GM13976 (cell line): ENCODE measurements around the gene CFAP157.

Experiments used
- DNase-seq: peaks from one replicate; pipeline ENCODE4 v3.0.0; 2012; ENCODE audit warnings: low spot score
- CTCF ChIP-seq: IDR thresholded peaks from 2 replicates; pipeline ENCODE4 v1.5.1; 2012; ENCODE audit warnings: borderline replicate concordance, mild to moderate bottlenecking; ENCODE audit not compliant: insufficient read depth; ENCODE audit errors: extremely low read depth, missing control alignments, control extremely low read depth
- in situ Hi-C: fragments of 300-500 bp; cut with MboI; formaldehyde crosslinking; loops from one replicate; pipeline ENCODE4 v1.12.0; 2022; ENCODE audit warnings: low sequenced_read_pairs, mixed read lengths, inconsistent platforms; ENCODE audit not compliant: unreplicated experiment

Gene CFAP157

GRCh38 chr9:127717766-127718165, 11.0 kb downstream of the CFAP157 start:
- in situ Hi-C loops, result no loop called here
- no peak for TF ChIP-seq CTCF
- DNase-seq, result no peak

- DNase-seq, result no peak
- TF ChIP-seq CTCF, result no peak
- in situ Hi-C loops, result no loop called here
Observed at GRCh38 chr9:127720031-127720864, 13.5 kb downstream of the CFAP157 start.

GRCh38 chr9:127720865-127721227, 14.1 kb downstream of the CFAP157 start:
- TF ChIP-seq CTCF, result no peak
- DNase-seq, result no peak
- in situ Hi-C loops, result no loop called here

- in situ Hi-C loops, result no loop called here
- no peak for TF ChIP-seq CTCF
- no peak for DNase-seq
Observed at GRCh38 chr9:127721391-127721821, 14.6 kb downstream of the CFAP157 start.

GRCh38 chr9:127722055-127722745, 15.4 kb downstream of the CFAP157 start:
- no peak for DNase-seq

GRCh38 chr9:127723013-127723412, 16.2 kb downstream of the CFAP157 start:
- in situ Hi-C loops, result no loop called here
- no peak for TF ChIP-seq CTCF
- no peak for DNase-seq

More at GRCh38 chr9:127722055-127722745, 15.4 kb downstream of the CFAP157 start:
- in situ Hi-C loops, result no loop called here
- no peak for TF ChIP-seq CTCF
